Measurements from ENCODE around the gene CHKB.
A peak's percentile ranks its signal among the peaks of the same experiment; 100 is the strongest.
"Not testable (repeated sequence)": the region's sequence is repeated elsewhere in the genome, so short reads cannot be mapped to it uniquely, and the experiment has no call there.

Gene CHKB

DNA sequence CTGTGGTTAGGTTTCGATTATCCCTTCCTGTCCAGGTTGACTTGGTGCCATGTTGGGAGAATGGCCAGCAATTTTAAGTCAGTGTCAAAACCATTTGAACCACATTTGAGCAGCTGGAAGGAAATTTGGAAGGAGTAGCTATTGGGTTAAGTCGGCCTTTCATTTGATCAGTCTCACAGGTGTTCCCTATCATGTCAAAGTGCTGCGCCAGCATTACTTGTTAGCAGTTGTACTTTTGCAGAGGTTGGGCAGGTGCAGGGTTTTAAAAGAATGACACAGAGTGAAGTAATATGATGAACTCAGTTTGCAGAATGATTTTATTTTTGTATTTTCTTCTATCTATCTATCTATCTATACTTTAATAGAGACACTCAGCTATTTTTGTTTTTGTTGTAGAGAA lies 46.4 kb downstream of the CHKB start:
- no peak overlapping the region for H3K4me3 ChIP-seq (ENCODE audit: low read length)
- TF ChIP-seq, protein P1, sequence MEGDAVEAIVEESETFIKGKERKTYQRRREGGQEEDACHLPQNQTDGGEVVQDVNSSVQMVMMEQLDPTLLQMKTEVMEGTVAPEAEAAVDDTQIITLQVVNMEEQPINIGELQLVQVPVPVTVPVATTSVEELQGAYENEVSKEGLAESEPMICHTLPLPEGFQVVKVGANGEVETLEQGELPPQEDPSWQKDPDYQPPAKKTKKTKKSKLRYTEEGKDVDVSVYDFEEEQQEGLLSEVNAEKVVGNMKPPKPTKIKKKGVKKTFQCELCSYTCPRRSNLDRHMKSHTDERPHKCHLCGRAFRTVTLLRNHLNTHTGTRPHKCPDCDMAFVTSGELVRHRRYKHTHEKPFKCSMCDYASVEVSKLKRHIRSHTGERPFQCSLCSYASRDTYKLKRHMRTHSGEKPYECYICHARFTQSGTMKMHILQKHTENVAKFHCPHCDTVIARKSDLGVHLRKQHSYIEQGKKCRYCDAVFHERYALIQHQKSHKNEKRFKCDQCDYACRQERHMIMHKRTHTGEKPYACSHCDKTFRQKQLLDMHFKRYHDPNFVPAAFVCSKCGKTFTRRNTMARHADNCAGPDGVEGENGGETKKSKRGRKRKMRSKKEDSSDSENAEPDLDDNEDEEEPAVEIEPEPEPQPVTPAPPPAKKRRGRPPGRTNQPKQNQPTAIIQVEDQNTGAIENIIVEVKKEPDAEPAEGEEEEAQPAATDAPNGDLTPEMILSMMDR (conservative IDR thresholded peaks at IDR 0.05; ENCODE audit: low read length): no peak
- no peak for DNase-seq (ENCODE audit: low read depth)

DNA sequence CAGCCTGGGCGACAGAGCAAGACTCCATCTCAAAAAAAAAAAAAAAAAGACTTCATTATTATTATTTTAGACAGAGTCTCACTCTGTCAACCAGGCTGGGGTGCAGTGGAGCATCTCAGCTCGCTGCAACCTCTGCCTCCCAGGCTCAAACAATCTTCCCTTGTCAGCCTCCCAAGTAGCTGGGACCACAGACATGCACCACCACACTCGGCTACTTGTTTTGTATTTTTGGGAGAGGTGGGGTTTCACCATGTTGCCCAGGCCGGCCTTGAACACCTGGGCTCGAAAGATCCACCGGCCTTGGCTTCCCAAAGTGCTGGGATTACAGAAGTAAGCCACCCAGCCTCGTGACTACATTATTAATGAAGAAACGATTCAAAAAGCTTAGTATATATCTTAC lies 47.5 kb downstream of the CHKB start:
- DNase-seq (ENCODE audit: low read depth): no peak
- TF ChIP-seq, protein P1 (conservative IDR thresholded peaks at IDR 0.05; ENCODE audit: low read length): no peak
- no peak overlapping the region for H3K4me3 ChIP-seq (ENCODE audit: low read length)

DNA sequence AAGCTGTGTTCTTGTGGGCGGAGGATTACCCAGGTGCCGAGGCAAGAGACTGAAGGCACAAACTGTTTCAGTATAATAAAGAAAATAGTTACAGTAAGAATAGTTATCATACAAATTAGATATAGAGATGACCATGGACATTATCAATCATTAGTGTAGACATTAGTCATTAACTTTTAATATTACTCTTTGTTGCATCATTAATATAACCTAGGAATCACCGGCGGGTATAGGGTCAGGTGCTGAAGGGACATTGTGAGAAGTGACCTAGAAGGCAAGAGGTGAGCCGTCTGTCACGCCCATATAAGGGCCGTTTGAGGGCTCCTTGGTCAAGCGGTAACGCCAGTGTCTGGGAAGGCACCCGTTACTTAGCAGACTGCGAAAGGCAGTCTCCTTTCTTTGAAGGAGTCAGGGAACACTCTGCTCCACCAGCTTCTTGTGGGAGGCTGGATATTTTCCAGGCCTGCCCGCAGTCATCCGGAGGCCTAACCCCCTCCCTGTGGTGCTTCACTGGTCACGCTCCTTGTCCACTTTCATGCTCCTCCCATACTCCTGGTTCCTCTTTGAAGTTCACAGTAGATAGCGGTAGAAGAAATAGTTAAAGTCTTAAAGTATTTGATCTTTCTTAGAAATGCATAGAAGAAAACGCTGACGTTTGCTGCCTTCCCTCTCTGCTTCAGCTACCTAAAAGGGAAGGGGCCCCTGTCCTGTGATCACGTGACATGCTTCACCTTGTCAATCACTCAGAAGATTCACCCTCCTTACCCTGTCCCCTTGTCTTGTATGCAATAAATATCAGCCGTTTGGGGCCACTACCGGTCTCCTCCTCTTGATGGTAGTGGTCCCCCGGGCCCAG lies 48.6 kb downstream of the CHKB start:
- H3K4me3 ChIP-seq (ENCODE audit: low read length): not testable (repeated sequence)
- peak; percentile 50 for DNase-seq (ENCODE audit: low read depth)

DNA sequence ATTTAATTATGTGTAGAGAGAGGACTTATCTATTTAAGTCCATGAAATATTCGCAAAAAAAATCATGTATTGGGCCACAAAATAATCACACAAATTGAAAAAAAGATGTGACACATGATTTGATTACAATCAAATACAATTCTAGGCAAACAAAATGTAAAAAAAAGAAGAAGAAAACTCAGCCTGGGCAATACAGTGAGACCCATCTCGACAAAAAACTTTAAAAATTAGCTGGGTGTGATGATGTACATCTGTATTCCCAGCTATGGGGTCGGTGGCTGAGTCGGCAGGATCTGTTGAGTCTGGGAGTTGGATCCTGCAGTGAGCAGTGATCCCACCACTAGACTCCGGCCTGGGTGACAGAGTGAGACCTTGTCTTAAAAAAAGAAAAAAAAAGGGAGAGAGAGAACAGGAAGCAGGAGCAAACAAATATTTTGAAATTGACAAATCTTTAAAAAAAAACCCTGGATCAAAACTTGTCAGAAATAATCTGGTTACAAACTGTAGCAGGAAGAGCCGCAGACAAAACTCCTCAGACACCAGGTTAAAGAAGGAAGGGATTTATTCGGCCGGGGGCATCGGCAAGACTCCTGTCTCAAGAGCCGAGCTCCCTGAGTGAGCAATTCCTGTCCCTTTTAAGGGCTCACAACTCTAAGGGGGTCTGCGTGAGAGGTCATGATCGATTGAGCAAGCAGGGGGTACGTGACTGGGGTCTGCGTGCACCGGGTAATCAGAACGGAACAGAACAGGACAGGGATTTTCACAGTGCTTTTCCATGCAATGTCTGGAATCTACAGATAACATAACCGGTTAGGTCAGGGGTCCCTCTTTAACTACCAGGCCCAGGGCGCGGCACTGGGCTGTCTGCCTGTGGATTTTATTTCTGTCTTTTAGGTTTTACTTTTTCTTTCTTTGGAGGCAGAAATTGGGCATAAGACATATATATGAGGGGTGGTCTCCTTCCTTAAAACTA lies 49.5 kb downstream of the CHKB start:
- TF ChIP-seq, protein P1 (conservative IDR thresholded peaks at IDR 0.05; ENCODE audit: low read length): no peak
- H3K4me3 ChIP-seq (ENCODE audit: low read length): no peak overlapping the region
- no peak for DNase-seq (ENCODE audit: low read depth)

DNA sequence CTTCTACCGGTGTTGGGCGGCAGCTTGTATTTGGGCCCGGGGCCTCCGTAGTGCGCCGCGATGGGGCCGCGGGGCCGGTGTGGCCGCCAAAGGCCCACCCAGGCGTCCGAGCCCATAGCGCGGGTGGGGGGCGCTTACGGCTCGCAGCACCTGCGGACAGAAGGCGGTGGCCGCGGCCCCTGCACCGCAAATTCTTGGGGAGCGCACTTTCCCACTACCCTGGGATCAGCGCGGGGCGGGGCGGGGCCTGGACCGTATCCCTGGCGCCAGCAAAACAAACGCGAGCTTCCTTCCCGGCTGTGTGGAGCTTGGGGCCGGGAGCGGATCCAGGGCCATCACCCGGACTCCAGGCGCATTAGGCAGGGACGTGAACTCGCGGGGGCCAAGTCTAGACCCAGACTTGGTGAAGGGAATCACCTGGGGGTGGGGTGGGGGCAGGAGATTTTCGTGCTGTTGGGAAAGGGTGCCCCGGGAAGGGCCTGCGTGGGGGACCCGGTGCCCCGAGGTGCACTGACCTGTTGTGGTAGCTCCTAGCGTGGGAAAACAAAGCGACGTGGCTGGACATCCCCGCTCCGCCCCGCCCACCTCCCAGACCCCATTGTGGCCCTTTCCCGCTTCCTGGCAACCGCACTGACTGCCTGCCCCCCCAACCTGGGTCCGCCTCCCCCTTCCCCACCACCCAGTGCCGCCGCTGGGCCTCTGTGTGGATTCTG lies 50.5 kb downstream of the CHKB start:
- peak overlapping the region; percentile 66 for H3K4me3 ChIP-seq (ENCODE audit: low read length)
- DNase-seq (ENCODE audit: low read depth): peak; percentile 77
- TF ChIP-seq, protein P1 (conservative IDR thresholded peaks at IDR 0.05; ENCODE audit: low read length): no peak

DNA sequence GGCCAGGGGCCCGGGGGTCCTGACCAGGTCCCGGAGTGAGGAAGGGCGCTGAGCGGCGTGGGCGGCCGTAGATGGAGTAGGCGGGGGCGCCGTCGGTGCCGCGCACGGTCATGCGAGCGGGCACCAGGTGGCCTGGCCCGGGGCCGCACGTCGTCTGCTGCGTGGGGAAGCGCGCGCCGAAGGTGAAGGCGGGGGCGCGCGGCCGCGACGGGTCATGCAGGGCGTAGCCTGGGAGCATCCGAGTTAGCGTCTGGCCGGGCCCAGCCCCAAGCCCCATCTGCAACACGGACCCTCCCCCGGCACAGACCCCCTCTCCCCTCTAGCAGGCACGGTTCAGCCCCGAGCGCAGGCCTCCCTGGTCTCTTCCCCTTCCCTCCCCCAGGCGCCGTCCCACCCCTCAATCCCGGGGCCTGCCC lies 51.1 kb downstream of the CHKB start:
- peak overlapping the region; percentile 66 for H3K4me3 ChIP-seq (ENCODE audit: low read length)
- DNase-seq (ENCODE audit: low read depth): peak; percentile 41
- TF ChIP-seq, protein P1 (conservative IDR thresholded peaks at IDR 0.05; ENCODE audit: low read length): no peak
